K562 (cell line): ENCODE data around the gene BZW1. TPM values are rescaled to one million over a fixed set of nuclear protein-coding genes. Genes with fewer than 3 reads are reported as not detected.

Experiments used
- FOXA3 ChIP-seq, 2 experiments: fragments of 450-650 bp in 1 of 2; sonication (generic) in 1 of 2; formaldehyde crosslinking; IDR thresholded peaks in 1 of 2; conservative IDR thresholded peaks in 1 of 2; 2 replicates each; pipeline versions ENCODE4 v1.4.0 to v1.8.0; 2020 to 2022; ENCODE audit warnings: mild to moderate bottlenecking in 2 of 2, missing genetic modification reagents in 1 of 2
- FOXP4 ChIP-seq: sonication (generic); formaldehyde crosslinking; IDR thresholded peaks from 2 replicates; pipeline ENCODE4 v1.8.0; 2022; ENCODE audit warnings: mild to moderate bottlenecking, missing genetic modification reagents, borderline replicate concordance
- ILF3 ChIP-seq: fragments of 450-650 bp; IDR thresholded peaks from 2 replicates; pipeline ENCODE4 v1.6.1; 2018; ENCODE audit warnings: antibody characterized with exemption, mild to moderate bottlenecking, moderate library complexity, borderline replicate concordance
- LARP7 ChIP-seq: fragments of 450-650 bp; IDR thresholded peaks from 2 replicates; pipeline ENCODE4 v1.6.1; 2016
- MYBL2 ChIP-seq, 2 experiments: fragments of 450-650 bp in 1 of 2; sonication (generic) in 1 of 2; formaldehyde crosslinking in 1 of 2; IDR thresholded peaks; 2 replicates each; pipeline versions ENCODE4 v1.6.1 to v1.8.1; 2017 to 2022; ENCODE audit warnings: borderline replicate concordance in 1 of 2, inconsistent platforms in 1 of 2, low read depth in 1 of 2, mild to moderate bottlenecking in 1 of 2, missing genetic modification reagents in 1 of 2, moderate library complexity in 1 of 2
- NFIC ChIP-seq: fragments of 450-650 bp; IDR thresholded peaks from 2 replicates; pipeline ENCODE4 v1.6.1; 2017; ENCODE audit warnings: mild to moderate bottlenecking, inconsistent platforms
- POLR2AphosphoS5 ChIP-seq: IDR thresholded peaks from 2 replicates; pipeline ENCODE4 v1.6.1; 2011; ENCODE audit warnings: mild to moderate bottlenecking, low read depth, low read length, moderate library complexity; ENCODE audit not compliant: control insufficient read depth, insufficient read depth
- SAFB2 ChIP-seq: fragments of 200-400 bp; formaldehyde crosslinking; IDR thresholded peaks from 2 replicates; pipeline ENCODE4 v1.6.1; 2018; ENCODE audit warnings: borderline replicate concordance, low read length, low read depth, moderate library complexity; ENCODE audit not compliant: severe bottlenecking
- TBP ChIP-seq: optimal IDR thresholded peaks from 2 replicates; pipeline ENCODE3; 2011; ENCODE audit warnings: low read depth, low read length, improper control_type of control experiment
- U2AF1 ChIP-seq: fragments of 200-400 bp; formaldehyde crosslinking; optimal IDR thresholded peaks from 2 replicates; pipeline ENCODE3; 2017; ENCODE audit warnings: mild to moderate bottlenecking, low read depth, low read length, moderate library complexity
- polyA plus RNA-seq, 8 experiments: library from polyadenylated mRNA; depleted of rRNA in 4 of 8; stranded (reverse) in 5 of 8; unstranded in 3 of 8; fragments of >200 nt; fragmentation: Nextera tagmentation in 2 of 8; fragmentation: Illumina TruSeq in 1 of 8; extraction: Ambion mirVana in 2 of 8; extraction: Trizol in 1 of 8; gene quantifications; 2 replicates each; pipeline versions ENCODE4 v1.2.1 to v1.2.3, GENCODE V29; 2011 to 2014; ENCODE audit warnings: inconsistent platforms in 1 of 8, missing spikeins in 1 of 8
- total RNA-seq, 7 experiments: library from RNA; depleted of rRNA in 6 of 7; stranded (reverse); fragments of >200 nt in 6 of 7; fragmentation: Illumina TruSeq in 2 of 7; extraction: Trizol in 2 of 7; gene quantifications; 2 replicates each; pipeline versions ENCODE4 v1.2.1 to v1.2.3, GENCODE V29; 2011 to 2021; ENCODE audit warnings: low replicate concordance in 1 of 7
- TF ChIP-seq, protein P1 (sequence below), 2 experiments: fragments of 450-650 bp in 1 of 2; sonication (generic) in 1 of 2; formaldehyde crosslinking in 1 of 2; IDR thresholded peaks; 2 replicates each; pipeline versions ENCODE4 v1.7.1 to v1.9.0; 2016 to 2022; ENCODE audit warnings: inconsistent platforms in 1 of 2, mild to moderate bottlenecking in 1 of 2, missing genetic modification reagents in 1 of 2
- TF ChIP-seq, protein P2 (sequence below), 2 experiments: fragments of 450-650 bp; IDR thresholded peaks; 2 replicates each; pipeline ENCODE4 v1.6.1; 2016

Gene BZW1
- total and polyA plus RNA-seq, 9 of the 15 experiments (the other 6 are each of a cell fraction or from before 2014, with no cell fraction given): 110 to 244 (median 198) TPM

DNA sequence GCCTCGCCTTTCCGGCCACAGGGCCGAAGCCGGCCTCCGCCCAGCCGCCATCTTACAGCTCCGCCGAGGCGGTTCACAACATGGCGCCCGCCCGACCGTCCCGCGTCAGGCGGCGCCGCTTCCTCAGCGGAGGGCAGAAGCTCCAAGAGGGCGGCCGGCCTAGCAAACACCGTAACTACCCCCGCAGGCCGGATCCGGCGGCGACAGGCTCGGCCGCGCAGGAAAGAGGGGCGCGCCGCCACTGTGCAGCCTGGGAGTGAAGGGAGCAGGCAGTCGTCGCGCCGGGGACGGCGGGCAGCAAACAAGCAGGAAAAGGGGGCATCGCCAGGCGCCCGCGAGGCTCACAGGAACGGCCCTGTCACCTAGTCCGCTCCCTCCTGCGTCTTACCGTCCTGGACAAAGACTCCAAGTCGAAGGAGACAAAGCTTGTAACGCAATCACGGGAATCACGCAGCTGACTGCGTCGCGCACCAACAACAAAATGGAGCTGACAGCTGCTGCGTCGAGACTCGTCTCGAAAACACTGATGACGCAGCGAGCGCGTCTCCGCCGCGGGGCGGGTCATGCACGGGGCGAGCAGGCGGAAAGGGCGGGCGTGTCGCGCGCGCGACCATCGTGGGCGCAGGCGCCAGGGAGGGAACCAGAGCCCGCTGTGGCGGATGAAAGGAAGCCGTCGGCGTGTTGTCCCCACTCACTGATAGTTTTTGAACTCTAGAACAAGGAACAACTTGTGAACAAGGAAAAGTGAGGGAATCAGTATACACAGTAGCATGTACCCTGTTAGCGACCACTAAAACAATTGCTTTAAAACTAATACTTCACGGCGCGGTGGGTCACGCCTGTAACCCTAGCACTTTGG is 52.7 kb downstream of the BZW1 start, which contains the start of gene CLK1 (continued):
- TF ChIP-seq, protein P1, sequence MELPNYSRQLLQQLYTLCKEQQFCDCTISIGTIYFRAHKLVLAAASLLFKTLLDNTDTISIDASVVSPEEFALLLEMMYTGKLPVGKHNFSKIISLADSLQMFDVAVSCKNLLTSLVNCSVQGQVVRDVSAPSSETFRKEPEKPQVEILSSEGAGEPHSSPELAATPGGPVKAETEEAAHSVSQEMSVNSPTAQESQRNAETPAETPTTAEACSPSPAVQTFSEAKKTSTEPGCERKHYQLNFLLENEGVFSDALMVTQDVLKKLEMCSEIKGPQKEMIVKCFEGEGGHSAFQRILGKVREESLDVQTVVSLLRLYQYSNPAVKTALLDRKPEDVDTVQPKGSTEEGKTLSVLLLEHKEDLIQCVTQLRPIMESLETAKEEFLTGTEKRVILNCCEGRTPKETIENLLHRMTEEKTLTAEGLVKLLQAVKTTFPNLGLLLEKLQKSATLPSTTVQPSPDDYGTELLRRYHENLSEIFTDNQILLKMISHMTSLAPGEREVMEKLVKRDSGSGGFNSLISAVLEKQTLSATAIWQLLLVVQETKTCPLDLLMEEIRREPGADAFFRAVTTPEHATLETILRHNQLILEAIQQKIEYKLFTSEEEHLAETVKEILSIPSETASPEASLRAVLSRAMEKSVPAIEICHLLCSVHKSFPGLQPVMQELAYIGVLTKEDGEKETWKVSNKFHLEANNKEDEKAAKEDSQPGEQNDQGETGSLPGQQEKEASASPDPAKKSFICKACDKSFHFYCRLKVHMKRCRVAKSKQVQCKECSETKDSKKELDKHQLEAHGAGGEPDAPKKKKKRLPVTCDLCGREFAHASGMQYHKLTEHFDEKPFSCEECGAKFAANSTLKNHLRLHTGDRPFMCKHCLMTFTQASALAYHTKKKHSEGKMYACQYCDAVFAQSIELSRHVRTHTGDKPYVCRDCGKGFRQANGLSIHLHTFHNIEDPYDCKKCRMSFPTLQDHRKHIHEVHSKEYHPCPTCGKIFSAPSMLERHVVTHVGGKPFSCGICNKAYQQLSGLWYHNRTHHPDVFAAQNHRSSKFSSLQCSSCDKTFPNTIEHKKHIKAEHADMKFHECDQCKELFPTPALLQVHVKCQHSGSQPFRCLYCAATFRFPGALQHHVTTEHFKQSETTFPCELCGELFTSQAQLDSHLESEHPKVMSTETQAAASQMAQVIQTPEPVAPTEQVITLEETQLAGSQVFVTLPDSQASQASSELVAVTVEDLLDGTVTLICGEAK (IDR thresholded peaks at IDR 0.05): peak; percentile 40; the same call in 1 of the 2 replicates
- TF ChIP-seq, protein P1 (CRISPR knock-in tag; IDR thresholded peaks at IDR 0.05): no peak
- TF ChIP-seq FOXP4 (CRISPR knock-in tag): no peak
- no peak for TF ChIP-seq LARP7
- no peak for TF ChIP-seq SAFB2
- TF ChIP-seq, protein P2, sequence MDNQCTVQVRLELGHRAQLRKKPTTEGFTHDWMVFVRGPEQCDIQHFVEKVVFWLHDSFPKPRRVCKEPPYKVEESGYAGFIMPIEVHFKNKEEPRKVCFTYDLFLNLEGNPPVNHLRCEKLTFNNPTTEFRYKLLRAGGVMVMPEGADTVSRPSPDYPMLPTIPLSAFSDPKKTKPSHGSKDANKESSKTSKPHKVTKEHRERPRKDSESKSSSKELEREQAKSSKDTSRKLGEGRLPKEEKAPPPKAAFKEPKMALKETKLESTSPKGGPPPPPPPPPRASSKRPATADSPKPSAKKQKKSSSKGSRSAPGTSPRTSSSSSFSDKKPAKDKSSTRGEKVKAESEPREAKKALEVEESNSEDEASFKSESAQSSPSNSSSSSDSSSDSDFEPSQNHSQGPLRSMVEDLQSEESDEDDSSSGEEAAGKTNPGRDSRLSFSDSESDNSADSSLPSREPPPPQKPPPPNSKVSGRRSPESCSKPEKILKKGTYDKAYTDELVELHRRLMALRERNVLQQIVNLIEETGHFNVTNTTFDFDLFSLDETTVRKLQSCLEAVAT (IDR thresholded peaks at IDR 0.05): peak in 1 of 2 experiments; percentile 82; a peak in 2 of 4 replicates
- peak; percentile 90 for TF ChIP-seq POLR2AphosphoS5
- 0 out of 2 replicates have a peak, but pooled peaks have one; percentile 40 for TF ChIP-seq NFIC
- TF ChIP-seq TBP: peak; percentile 95
- TF ChIP-seq U2AF1: peak; percentile 64
- TF ChIP-seq MYBL2 (IDR thresholded peaks at IDR 0.05; ENCODE audit: low read depth): no peak
- no peak for TF ChIP-seq MYBL2 (CRISPR knock-in tag; IDR thresholded peaks at IDR 0.05; ENCODE audit: borderline replicate concordance)
- peak; percentile 12; the same call in 1 of the 2 replicates for TF ChIP-seq ILF3
- TF ChIP-seq FOXA3 (CRISPR knock-in tag; conservative IDR thresholded peaks at IDR 0.05 in 1 of 2, IDR thresholded peaks at IDR 0.05 in 1 of 2): no peak; a peak in 1 of 4 replicates
